AG09309 (cell line): ENCODE results near the gene STOM.

Source experiments
- DNase-seq: peaks from one replicate; pipeline ENCODE4 v3.0.0-alpha.2; 2010; ENCODE audit warnings: low read depth
- H3K4me3 ChIP-seq: 2 replicates; pipeline ENCODE4 v1.5.1; 2011; ENCODE audit warnings: mild to moderate bottlenecking, low read depth, low read length, moderate library complexity; ENCODE audit not compliant: control insufficient read depth
- CTCF ChIP-seq: IDR thresholded peaks from 2 replicates; pipeline ENCODE4 v1.5.1; 2011; ENCODE audit warnings: mild to moderate bottlenecking, low read depth, low read length, inconsistent platforms; ENCODE audit not compliant: insufficient read depth, control insufficient read depth; ENCODE audit errors: missing control alignments

Gene STOM

GRCh38 chr9:121333950-121334773, 35.9 kb downstream of the STOM start:
- DNase-seq: no peak
- H3K4me3 ChIP-seq: no peak overlapping the region
- TF ChIP-seq CTCF: no peak

- no peak overlapping the region for H3K4me3 ChIP-seq
- no peak for DNase-seq
- TF ChIP-seq CTCF: peak; percentile 38
Observed at GRCh38 chr9:121331992-121332685, 37.9 kb downstream of the STOM start.

GRCh38 chr9:121331549-121331948, 38.5 kb downstream of the STOM start:
- TF ChIP-seq CTCF: no peak
- H3K4me3 ChIP-seq: no peak overlapping the region
- DNase-seq: no peak

GRCh38 chr9:121328876-121329681, 41.0 kb downstream of the STOM start:
- no peak for DNase-seq
- no peak overlapping the region for H3K4me3 ChIP-seq
- no peak for TF ChIP-seq CTCF

GRCh38 chr9:121328476-121328875, 41.6 kb downstream of the STOM start:
- no peak for TF ChIP-seq CTCF
- DNase-seq: no peak
- no peak overlapping the region for H3K4me3 ChIP-seq

GRCh38 chr9:121326901-121327613, 43.0 kb downstream of the STOM start:
- H3K4me3 ChIP-seq: no peak overlapping the region
- TF ChIP-seq CTCF: no peak
- no peak for DNase-seq
